Measurements from ENCODE around the gene HOXD3. TPM values are rescaled to one million over a fixed set of nuclear protein-coding genes. Genes with fewer than 3 reads are reported as not detected.

HOXD3 gene
- total RNA-seq, 1 donor from 2014 or later, result not detected

DNA sequence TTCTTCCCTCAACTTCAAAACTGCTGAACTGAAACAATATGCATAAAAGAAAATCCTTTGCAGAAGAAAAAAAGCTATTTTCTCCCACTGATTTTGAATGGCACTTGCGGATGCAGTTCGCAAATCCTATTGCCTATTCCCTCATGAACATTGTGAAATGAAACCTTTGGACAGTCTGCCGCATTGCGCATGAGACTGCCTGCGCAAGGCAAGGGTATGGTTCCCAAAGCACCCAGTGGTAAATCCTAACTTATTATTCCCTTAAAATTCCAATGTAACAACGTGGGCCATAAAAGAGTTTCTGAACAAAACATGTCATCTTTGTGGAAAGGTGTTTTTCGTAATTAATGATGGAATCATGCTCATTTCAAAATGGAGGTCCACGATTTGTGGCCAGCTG is 19.2 kb upstream of the HOXD3 start:
- TF ChIP-seq, protein P1, sequence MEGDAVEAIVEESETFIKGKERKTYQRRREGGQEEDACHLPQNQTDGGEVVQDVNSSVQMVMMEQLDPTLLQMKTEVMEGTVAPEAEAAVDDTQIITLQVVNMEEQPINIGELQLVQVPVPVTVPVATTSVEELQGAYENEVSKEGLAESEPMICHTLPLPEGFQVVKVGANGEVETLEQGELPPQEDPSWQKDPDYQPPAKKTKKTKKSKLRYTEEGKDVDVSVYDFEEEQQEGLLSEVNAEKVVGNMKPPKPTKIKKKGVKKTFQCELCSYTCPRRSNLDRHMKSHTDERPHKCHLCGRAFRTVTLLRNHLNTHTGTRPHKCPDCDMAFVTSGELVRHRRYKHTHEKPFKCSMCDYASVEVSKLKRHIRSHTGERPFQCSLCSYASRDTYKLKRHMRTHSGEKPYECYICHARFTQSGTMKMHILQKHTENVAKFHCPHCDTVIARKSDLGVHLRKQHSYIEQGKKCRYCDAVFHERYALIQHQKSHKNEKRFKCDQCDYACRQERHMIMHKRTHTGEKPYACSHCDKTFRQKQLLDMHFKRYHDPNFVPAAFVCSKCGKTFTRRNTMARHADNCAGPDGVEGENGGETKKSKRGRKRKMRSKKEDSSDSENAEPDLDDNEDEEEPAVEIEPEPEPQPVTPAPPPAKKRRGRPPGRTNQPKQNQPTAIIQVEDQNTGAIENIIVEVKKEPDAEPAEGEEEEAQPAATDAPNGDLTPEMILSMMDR (IDR thresholded peaks at IDR 0.05; ENCODE audit: unreplicated experiment), result no peak
- no peaks in the 10 kb centered on the region for H3K4me1 Mint-ChIP-seq (ENCODE audit: low read depth)
- H3K27me3 Mint-ChIP-seq, result peaks cover 95% of the 10 kb centered on the region
- H3K9me3 Mint-ChIP-seq (ENCODE audit: low read depth), result no peaks in the 10 kb centered on the region
- H3K36me3 Mint-ChIP-seq (ENCODE audit: insufficient read depth), result no peaks in the 10 kb centered on the region
- H3K4me3 Mint-ChIP-seq (ENCODE audit: low read depth), result no peak overlapping the region
- DNase-seq (ENCODE audit: low spot score, unreplicated experiment), result no peak
- H3K27ac Mint-ChIP-seq, result no peak overlapping the region

DNA sequence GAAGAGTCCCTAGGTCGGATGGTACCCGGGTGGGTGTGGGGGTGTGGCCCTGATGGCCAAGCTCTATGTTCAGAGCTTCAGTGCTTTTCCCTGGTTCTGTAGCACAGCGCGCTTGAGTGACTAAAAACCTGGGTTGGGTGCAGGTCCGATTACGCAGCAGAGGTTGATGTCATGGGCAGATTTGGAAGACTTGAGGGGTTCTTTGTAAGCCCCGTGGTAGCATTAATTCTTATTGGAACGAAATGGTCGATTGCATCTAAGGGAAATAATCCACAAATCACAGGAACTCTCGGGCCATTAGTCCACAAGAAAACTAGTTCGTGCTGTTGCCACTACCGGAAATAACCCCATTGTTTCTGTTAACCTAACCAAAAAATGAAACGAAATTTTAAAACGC is 18.6 kb upstream of the HOXD3 start:
- Mint-ChIP-seq H3K36me3 (ENCODE audit: insufficient read depth) (no peaks in the 10 kb centered on the region), H3K4me3 (ENCODE audit: low read depth) (no peak overlapping the region), H3K27ac (no peak overlapping the region), H3K27me3 (peaks cover 95% of the 10 kb centered on the region), H3K4me1 (ENCODE audit: low read depth) (no peaks in the 10 kb centered on the region), H3K9me3 (ENCODE audit: low read depth) (no peaks in the 10 kb centered on the region)
- DNase-seq (ENCODE audit: low spot score, unreplicated experiment), result no peak
- TF ChIP-seq, protein P1 (IDR thresholded peaks at IDR 0.05; ENCODE audit: unreplicated experiment), result no peak

DNA sequence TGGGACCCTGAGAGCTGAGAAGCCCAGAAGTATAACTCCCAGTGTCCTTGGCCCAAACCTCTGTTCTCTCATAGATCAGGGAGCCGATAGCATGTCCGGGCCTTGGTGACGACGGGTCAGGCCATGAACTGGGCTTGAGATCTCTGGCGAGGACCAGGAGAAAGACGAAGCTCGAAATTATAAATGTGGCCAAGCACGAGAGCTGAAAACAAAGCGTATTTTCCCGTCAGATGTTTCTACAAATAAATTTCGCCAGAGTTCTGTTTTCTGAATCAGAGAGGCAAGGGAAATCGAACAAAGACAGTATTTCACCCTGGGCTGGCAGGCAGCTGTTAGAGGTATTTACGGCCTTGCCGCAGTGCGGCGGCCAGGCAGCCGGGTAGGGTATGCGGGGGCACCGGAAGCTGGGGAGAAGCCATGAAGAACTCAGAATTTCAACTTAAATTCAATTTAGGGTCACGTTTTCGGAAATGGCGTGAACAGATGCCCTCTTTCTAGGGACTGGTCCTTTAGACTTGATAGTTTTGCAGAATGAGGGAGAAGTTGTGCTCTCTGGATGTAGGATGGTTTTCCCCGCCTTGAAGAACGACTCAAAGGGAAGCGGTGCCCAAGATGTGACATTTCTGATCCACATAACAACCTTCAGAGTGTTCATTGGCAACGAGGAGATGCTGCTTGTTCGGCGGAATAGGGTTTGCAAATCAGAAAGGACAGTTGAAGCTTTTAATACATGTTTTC is 18.0 kb upstream of the HOXD3 start:
- DNase-seq (ENCODE audit: low spot score, unreplicated experiment), result no peak
- Mint-ChIP-seq H3K9me3 (ENCODE audit: low read depth) (no peaks in the 10 kb centered on the region), H3K27me3 (peaks cover 95% of the 10 kb centered on the region), H3K4me3 (ENCODE audit: low read depth) (no peak overlapping the region), H3K27ac (no peak overlapping the region), H3K36me3 (ENCODE audit: insufficient read depth) (no peaks in the 10 kb centered on the region), H3K4me1 (ENCODE audit: low read depth) (no peaks in the 10 kb centered on the region)
- TF ChIP-seq, protein P1 (IDR thresholded peaks at IDR 0.05; ENCODE audit: unreplicated experiment), result no peak

DNA sequence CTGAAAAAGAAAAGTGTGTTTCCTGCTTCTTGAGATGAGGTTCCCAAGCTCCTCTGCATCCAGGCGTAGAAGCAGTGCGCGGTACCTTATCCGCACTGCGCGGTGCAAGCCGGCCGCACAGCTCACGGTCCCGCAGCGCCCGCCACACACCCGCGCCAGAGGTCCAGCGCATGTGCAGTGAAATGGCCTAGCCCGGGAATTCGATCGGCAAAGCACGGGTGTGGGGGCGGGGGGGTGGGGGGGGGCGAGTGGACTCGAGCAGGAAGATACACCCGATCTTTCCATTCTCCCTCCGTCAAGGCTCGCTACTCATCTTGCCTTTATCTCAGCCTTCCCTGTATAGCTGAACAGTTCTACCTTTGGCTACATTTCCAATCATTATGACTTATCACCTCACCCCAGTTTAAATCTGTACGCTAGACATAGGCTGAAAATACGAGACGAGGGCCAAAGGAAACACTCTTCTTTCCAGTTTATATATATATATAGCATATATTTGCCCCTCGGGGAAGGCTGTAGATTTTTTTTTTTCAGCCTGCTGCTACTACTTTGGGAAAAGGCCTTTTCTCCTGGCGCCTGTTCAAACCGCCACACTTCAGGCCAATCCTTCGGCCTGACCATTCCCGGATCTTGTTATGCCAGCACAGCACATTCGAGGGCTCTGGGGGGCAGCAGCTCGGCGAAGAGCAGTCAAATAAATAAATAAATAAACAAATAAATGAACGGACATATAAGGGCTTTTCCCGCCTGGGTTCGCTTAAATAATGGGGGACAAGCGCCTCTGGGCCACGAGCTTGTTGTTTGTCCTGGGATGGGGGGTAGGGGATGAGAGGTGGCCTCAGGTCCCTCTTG is 17.2 kb upstream of the HOXD3 start:
- Mint-ChIP-seq H3K36me3 (ENCODE audit: insufficient read depth) (no peaks in the 10 kb centered on the region), H3K4me3 (ENCODE audit: low read depth) (peak overlapping the region; percentile 21), H3K27ac (no peak overlapping the region), H3K9me3 (ENCODE audit: low read depth) (no peaks in the 10 kb centered on the region), H3K27me3 (peaks cover 95% of the 10 kb centered on the region), H3K4me1 (ENCODE audit: low read depth) (no peaks in the 10 kb centered on the region)
- no peak for DNase-seq (ENCODE audit: low spot score, unreplicated experiment)
- TF ChIP-seq, protein P1 (IDR thresholded peaks at IDR 0.05; ENCODE audit: unreplicated experiment), result no peak

DNA sequence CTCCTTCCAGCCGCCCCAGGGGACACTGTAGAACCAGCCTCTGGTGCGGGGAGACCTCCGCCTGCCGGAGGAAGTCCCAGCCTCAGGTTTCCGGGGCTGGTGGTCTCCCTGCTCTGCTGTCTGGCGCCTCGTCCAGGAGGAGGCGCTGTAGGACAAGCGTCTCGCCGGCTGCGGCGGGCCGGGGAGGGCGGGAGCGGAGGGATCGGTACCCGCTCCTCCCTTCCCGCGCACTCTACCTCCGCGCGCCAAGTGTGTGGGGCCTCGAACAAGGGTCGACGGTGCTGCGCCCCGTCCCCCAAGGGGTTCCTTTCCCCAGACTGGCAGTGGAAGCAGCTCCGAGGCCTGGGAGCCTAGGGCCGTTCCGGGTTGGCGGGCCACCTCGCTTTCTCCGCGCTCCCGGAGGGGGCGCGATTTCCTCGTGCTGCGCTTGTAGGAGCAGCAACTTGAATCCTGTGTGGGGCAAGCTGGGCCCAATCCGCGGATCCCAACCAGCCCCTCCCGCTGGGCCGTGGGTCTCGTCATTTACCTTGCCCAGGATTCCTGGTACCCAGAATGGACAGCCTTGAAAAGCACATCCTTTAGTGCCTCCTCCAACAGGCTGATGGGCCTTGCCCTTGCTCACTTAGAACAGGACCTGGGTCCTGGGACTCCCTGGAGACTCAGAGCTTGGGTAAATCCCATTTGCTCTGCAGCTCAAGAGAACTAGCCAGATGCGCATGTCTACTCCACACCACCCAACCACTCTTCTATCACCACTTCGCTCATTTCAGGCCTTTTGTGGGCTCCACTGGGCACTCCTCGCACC is 16.4 kb upstream of the HOXD3 start:
- peaks cover 95% of the 10 kb centered on the region for H3K27me3 Mint-ChIP-seq

More for the DNA sequence above, 16.4 kb upstream of the HOXD3 start:
- Mint-ChIP-seq H3K36me3 (ENCODE audit: insufficient read depth) (no peaks in the 10 kb centered on the region), H3K4me3 (ENCODE audit: low read depth) (peak overlapping the region; percentile 55), H3K27ac (no peak overlapping the region), H3K4me1 (ENCODE audit: low read depth) (no peaks in the 10 kb centered on the region), H3K9me3 (ENCODE audit: low read depth) (no peaks in the 10 kb centered on the region)
- peak; percentile 73 for DNase-seq (ENCODE audit: low spot score, unreplicated experiment)
- TF ChIP-seq, protein P1 (IDR thresholded peaks at IDR 0.05; ENCODE audit: unreplicated experiment), result peak; percentile 90
